ENCODE measurements around the gene ATIC.

The ATIC gene

GRCh38 chr2:215379039-215379438, 67.2 kb downstream of the ATIC start:
- TF ChIP-seq POLR2A (IDR thresholded peaks at IDR 0.05; ENCODE audit: low read depth, low read length) = no peak
- TF ChIP-seq TAF1 (IDR thresholded peaks at IDR 0.05; ENCODE audit: low read depth, low read length) = no peak
- no peak for TF ChIP-seq POU2F2 (IDR thresholded peaks at IDR 0.05; ENCODE audit: low read depth, low read length)
- TF ChIP-seq SPI1 (IDR thresholded peaks at IDR 0.05; ENCODE audit: low read depth, low read length) = no peak
- TF ChIP-seq POLR2AphosphoS5 (IDR thresholded peaks at IDR 0.05; ENCODE audit: low read depth, low read length) = no peak
- no peak for TF ChIP-seq PAX5 (IDR thresholded peaks at IDR 0.05; ENCODE audit: insufficient read depth, low read length, severe bottlenecking)
- DNase-seq (ENCODE audit: insufficient read length, low spot score) = no peak
- no peak for FAIRE-seq

GRCh38 chr2:215379948-215380347, 68.1 kb downstream of the ATIC start:
- FAIRE-seq = no peak
- TF ChIP-seq POLR2AphosphoS5 (IDR thresholded peaks at IDR 0.05; ENCODE audit: low read depth, low read length) = no peak
- no peak for TF ChIP-seq TAF1 (IDR thresholded peaks at IDR 0.05; ENCODE audit: low read depth, low read length)
- no peak for TF ChIP-seq POLR2A (IDR thresholded peaks at IDR 0.05; ENCODE audit: low read depth, low read length)
- no peak for TF ChIP-seq PAX5 (IDR thresholded peaks at IDR 0.05; ENCODE audit: insufficient read depth, low read length, severe bottlenecking)
- no peak for TF ChIP-seq SPI1 (IDR thresholded peaks at IDR 0.05; ENCODE audit: low read depth, low read length)
- no peak for DNase-seq (ENCODE audit: insufficient read length, low spot score)

GRCh38 chr2:215380699-215381098, 68.8 kb downstream of the ATIC start:
- DNase-seq (ENCODE audit: insufficient read length, low spot score) (no peak), FAIRE-seq (no peak)
- TF ChIP-seq SPI1 (IDR thresholded peaks at IDR 0.05; ENCODE audit: low read depth, low read length) = no peak
- TF ChIP-seq PAX5 (IDR thresholded peaks at IDR 0.05; ENCODE audit: insufficient read depth, low read length, severe bottlenecking) = no peak
- no peak for TF ChIP-seq POU2F2 (IDR thresholded peaks at IDR 0.05; ENCODE audit: low read depth, low read length)
- TF ChIP-seq TAF1 (IDR thresholded peaks at IDR 0.05; ENCODE audit: low read depth, low read length) = no peak
- no peak for TF ChIP-seq POLR2AphosphoS5 (IDR thresholded peaks at IDR 0.05; ENCODE audit: low read depth, low read length)
- TF ChIP-seq POLR2A (IDR thresholded peaks at IDR 0.05; ENCODE audit: low read depth, low read length) = no peak

- DNase-seq (ENCODE audit: insufficient read length, low spot score) = no peak
- FAIRE-seq = no peak
- TF ChIP-seq POLR2A (IDR thresholded peaks at IDR 0.05; ENCODE audit: low read depth, low read length) = no peak
- no peak for TF ChIP-seq POLR2AphosphoS5 (IDR thresholded peaks at IDR 0.05; ENCODE audit: low read depth, low read length)
- no peak for TF ChIP-seq PAX5 (IDR thresholded peaks at IDR 0.05; ENCODE audit: insufficient read depth, low read length, severe bottlenecking)
- no peak for TF ChIP-seq POU2F2 (IDR thresholded peaks at IDR 0.05; ENCODE audit: low read depth, low read length)
- TF ChIP-seq TAF1 (IDR thresholded peaks at IDR 0.05; ENCODE audit: low read depth, low read length) = no peak
- no peak for TF ChIP-seq SPI1 (IDR thresholded peaks at IDR 0.05; ENCODE audit: low read depth, low read length)
Observed at GRCh38 chr2:215382011-215382410, 70.2 kb downstream of the ATIC start.

- TF ChIP-seq PAX5 (IDR thresholded peaks at IDR 0.05; ENCODE audit: insufficient read depth, low read length, severe bottlenecking) (no peak), SPI1 (IDR thresholded peaks at IDR 0.05; ENCODE audit: low read depth, low read length) (no peak), POLR2AphosphoS5 (IDR thresholded peaks at IDR 0.05; ENCODE audit: low read depth, low read length) (no peak), POU2F2 (IDR thresholded peaks at IDR 0.05; ENCODE audit: low read depth, low read length) (no peak), POLR2A (IDR thresholded peaks at IDR 0.05; ENCODE audit: low read depth, low read length) (no peak), TAF1 (IDR thresholded peaks at IDR 0.05; ENCODE audit: low read depth, low read length) (no peak)
- no peak for DNase-seq (ENCODE audit: insufficient read length, low spot score)
- no peak for FAIRE-seq
Observed at GRCh38 chr2:215382480-215382879, 70.6 kb downstream of the ATIC start.

- no peak for TF ChIP-seq POLR2A (IDR thresholded peaks at IDR 0.05; ENCODE audit: low read depth, low read length)
- TF ChIP-seq POLR2AphosphoS5 (IDR thresholded peaks at IDR 0.05; ENCODE audit: low read depth, low read length) = no peak
- no peak for TF ChIP-seq PAX5 (IDR thresholded peaks at IDR 0.05; ENCODE audit: insufficient read depth, low read length, severe bottlenecking)
- TF ChIP-seq POU2F2 (IDR thresholded peaks at IDR 0.05; ENCODE audit: low read depth, low read length) = no peak
- DNase-seq (ENCODE audit: insufficient read length, low spot score) (no peak), FAIRE-seq (no peak)
Observed at GRCh38 chr2:215383652-215384279, 71.9 kb downstream of the ATIC start.

- TF ChIP-seq POLR2AphosphoS5 (IDR thresholded peaks at IDR 0.05; ENCODE audit: low read depth, low read length) = no peak
- TF ChIP-seq PAX5 (IDR thresholded peaks at IDR 0.05; ENCODE audit: insufficient read depth, low read length, severe bottlenecking) = no peak
- TF ChIP-seq POU2F2 (IDR thresholded peaks at IDR 0.05; ENCODE audit: low read depth, low read length) = no peak
- TF ChIP-seq POLR2A (IDR thresholded peaks at IDR 0.05; ENCODE audit: low read depth, low read length) = no peak
- no peak for TF ChIP-seq TAF1 (IDR thresholded peaks at IDR 0.05; ENCODE audit: low read depth, low read length)
- TF ChIP-seq SPI1 (IDR thresholded peaks at IDR 0.05; ENCODE audit: low read depth, low read length) = no peak
- DNase-seq (ENCODE audit: insufficient read length, low spot score) (no peak), FAIRE-seq (no peak)
Observed at GRCh38 chr2:215384710-215385109, 72.9 kb downstream of the ATIC start.

- FAIRE-seq = no peak
- no peak for DNase-seq (ENCODE audit: insufficient read length, low spot score)
- TF ChIP-seq TAF1 (IDR thresholded peaks at IDR 0.05; ENCODE audit: low read depth, low read length) = no peak
- no peak for TF ChIP-seq PAX5 (IDR thresholded peaks at IDR 0.05; ENCODE audit: insufficient read depth, low read length, severe bottlenecking)
- no peak for TF ChIP-seq POLR2AphosphoS5 (IDR thresholded peaks at IDR 0.05; ENCODE audit: low read depth, low read length)
- no peak for TF ChIP-seq SPI1 (IDR thresholded peaks at IDR 0.05; ENCODE audit: low read depth, low read length)
- TF ChIP-seq POLR2A (IDR thresholded peaks at IDR 0.05; ENCODE audit: low read depth, low read length) = no peak
- no peak for TF ChIP-seq POU2F2 (IDR thresholded peaks at IDR 0.05; ENCODE audit: low read depth, low read length)
Observed at GRCh38 chr2:215386566-215386965, 74.7 kb downstream of the ATIC start.

GRCh38 chr2:215388002-215388728, 76.3 kb downstream of the ATIC start:
- DNase-seq (ENCODE audit: insufficient read length, low spot score) = no peak
- FAIRE-seq = no peak
- no peak for TF ChIP-seq POLR2AphosphoS5 (IDR thresholded peaks at IDR 0.05; ENCODE audit: low read depth, low read length)

GRCh38 chr2:215390550-215390913, 78.7 kb downstream of the ATIC start:
- no peak for TF ChIP-seq SPI1 (IDR thresholded peaks at IDR 0.05; ENCODE audit: low read depth, low read length)
- TF ChIP-seq PAX5 (IDR thresholded peaks at IDR 0.05; ENCODE audit: insufficient read depth, low read length, severe bottlenecking) = no peak
- TF ChIP-seq POLR2A (IDR thresholded peaks at IDR 0.05; ENCODE audit: low read depth, low read length) = no peak
- TF ChIP-seq POLR2AphosphoS5 (IDR thresholded peaks at IDR 0.05; ENCODE audit: low read depth, low read length) = no peak
- TF ChIP-seq POU2F2 (IDR thresholded peaks at IDR 0.05; ENCODE audit: low read depth, low read length) = no peak
- FAIRE-seq = no peak
- no peak for DNase-seq (ENCODE audit: insufficient read length, low spot score)
